Fibroblast of villous mesenchyme (primary cell): ENCODE data around the gene RIMS4. TPM values are rescaled to one million over a fixed set of nuclear protein-coding genes. Genes with fewer than 3 reads are reported as not detected.
A peak's percentile ranks its signal among the peaks of the same experiment; 100 is the strongest.

ENCODE experiments used
- DNase-seq: peaks from one replicate; pipeline ENCODE4 v3.0.0-alpha.2; 2010; ENCODE audit warnings: low read depth
- H3K4me3 ChIP-seq: 2 replicates; pipeline ENCODE4 v1.5.1; 2011; ENCODE audit warnings: low read depth, mild to moderate bottlenecking, low read length
- total RNA-seq: library from RNA; depleted of rRNA; stranded (reverse); fragments of >200 nt; gene quantifications from 2 replicates; pipeline ENCODE4 v1.2.3, GENCODE V29; 2012
- TF ChIP-seq, protein P1 (sequence below): IDR thresholded peaks from 2 replicates; pipeline ENCODE4 v1.5.1; 2012; ENCODE audit warnings: low read depth, mild to moderate bottlenecking, low read length; ENCODE audit not compliant: insufficient read depth

Gene RIMS4
- total RNA-seq, 1 donor: not detected

DNA sequence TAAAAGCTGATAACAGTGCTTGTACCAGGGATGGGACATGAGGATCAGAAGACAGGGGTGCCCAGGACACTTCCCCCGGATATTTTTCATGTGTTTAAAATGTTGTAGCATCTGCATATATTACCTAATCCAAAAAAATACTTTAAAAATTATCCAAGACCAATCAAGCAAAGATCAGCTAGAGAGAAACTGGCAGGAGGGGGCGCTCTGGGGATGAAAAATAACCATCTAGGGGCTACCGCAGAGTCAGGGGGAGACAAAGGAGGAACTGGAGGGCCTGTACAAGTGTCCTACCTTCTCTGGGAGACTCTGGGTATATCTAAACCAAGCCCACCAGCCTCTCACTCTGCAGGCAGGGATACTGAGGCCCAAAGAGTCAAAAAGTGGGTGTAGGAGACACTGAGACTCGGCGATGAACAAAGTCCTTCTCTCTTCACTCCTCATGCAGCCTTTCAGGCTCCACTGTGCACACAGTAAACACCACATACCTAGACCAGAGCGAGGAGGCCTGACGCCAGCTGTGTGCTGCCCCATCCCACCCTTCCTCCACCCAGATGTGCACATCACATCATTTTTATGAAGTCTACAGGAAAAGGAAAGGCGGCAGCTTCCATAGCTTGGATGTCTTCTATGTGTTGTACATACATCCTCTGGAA lies 9.8 kb downstream of the RIMS4 start:
- DNase-seq: peak; percentile 4
- TF ChIP-seq, protein P1, sequence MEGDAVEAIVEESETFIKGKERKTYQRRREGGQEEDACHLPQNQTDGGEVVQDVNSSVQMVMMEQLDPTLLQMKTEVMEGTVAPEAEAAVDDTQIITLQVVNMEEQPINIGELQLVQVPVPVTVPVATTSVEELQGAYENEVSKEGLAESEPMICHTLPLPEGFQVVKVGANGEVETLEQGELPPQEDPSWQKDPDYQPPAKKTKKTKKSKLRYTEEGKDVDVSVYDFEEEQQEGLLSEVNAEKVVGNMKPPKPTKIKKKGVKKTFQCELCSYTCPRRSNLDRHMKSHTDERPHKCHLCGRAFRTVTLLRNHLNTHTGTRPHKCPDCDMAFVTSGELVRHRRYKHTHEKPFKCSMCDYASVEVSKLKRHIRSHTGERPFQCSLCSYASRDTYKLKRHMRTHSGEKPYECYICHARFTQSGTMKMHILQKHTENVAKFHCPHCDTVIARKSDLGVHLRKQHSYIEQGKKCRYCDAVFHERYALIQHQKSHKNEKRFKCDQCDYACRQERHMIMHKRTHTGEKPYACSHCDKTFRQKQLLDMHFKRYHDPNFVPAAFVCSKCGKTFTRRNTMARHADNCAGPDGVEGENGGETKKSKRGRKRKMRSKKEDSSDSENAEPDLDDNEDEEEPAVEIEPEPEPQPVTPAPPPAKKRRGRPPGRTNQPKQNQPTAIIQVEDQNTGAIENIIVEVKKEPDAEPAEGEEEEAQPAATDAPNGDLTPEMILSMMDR: peak; percentile 36
- no peak overlapping the region for H3K4me3 ChIP-seq

DNA sequence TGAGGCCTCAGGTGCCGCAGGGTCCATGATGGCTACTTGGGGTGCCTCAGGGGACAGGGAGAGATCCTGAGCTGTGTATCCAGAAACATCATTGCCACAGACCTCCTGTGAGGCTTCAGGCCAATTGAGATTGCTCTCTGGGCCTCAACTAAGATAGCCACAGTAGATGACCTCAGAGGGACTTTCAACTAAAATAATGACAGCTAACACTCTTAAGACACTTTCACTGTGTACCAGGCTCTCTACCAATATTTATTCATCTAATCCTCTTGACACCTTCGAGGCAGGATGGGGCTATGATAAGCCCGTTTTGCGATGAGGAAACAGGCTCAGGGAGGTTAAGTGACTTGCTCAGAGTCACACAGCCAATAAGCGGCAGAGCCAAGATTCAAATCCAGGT lies 10.7 kb downstream of the RIMS4 start:
- H3K4me3 ChIP-seq: no peak overlapping the region
- TF ChIP-seq, protein P1: no peak
- DNase-seq: no peak

DNA sequence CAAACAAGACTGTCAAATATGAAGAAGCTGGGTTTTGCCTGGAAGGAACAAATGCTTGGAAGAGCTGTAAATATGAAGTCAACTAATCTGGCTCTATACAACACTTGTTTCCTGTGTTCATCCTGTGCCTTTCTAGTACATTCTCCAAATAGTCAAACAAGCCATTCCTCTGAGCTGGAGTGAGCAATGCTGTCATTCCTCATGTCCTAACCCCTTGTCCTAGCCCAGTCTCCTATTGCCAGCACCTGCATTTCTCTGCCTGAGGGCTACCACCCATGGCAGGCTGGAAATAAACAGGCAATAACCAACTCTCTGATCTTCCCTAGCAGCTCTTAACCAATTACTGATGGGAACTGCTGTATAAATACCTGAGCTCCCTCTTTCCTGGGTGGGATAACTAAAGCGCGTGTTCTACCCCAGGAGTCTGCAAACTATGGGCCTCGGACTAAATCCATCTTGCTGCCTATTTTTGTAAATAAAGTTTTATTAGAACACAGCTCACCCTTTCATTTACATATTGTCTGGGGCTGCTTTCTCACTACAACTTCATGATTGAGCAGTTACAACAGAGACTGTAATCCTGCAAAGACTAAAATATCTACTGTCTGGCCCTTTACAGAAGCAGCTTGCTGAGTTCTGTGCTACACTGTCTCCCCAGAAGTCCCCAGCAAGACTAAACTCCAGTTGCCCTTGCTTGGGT lies 13.4 kb downstream of the RIMS4 start:
- DNase-seq: no peak
- no peak overlapping the region for H3K4me3 ChIP-seq
- TF ChIP-seq, protein P1: no peak

DNA sequence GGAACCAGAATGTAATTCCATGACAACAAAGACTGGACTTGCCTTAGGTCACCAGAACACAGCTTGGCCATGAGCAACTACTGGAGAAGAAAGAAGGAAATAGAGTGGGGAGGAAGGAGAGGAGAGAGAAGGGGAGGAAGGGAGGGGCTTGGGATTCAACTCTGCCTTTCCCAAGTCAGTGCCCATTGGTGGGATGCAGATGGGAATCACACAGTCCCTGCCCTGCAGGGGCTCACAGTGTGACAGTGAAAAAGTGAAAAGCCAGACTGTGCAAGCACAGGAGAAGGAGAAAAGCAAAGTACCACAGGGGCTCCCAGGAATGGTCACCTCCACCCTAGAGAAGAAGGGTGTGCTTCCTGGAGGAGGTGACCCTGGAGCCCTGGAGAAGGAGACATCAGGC lies 14.0 kb downstream of the RIMS4 start:
- TF ChIP-seq, protein P1: no peak
- H3K4me3 ChIP-seq: no peak overlapping the region
- no peak for DNase-seq

DNA sequence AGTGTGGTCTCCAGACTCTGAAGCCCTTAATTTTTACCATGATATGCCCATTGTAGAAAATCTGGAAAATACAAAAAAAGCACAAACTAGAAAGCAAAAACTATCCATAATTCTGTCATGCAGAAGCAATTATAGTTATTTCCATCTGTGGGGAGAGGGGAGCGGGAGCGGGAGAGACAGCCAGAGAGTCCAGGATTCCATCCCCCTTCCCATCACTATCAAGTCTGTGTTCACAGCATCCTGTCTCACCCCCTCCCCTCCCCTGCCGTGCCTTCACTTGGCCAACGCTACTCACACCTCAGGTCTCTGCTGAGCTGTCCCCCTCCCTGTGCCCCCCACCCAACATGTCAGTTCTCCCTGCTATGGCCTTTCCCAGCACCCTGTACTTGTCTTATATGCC lies 14.5 kb downstream of the RIMS4 start:
- TF ChIP-seq, protein P1: no peak
- no peak for DNase-seq
- H3K4me3 ChIP-seq: no peak overlapping the region

DNA sequence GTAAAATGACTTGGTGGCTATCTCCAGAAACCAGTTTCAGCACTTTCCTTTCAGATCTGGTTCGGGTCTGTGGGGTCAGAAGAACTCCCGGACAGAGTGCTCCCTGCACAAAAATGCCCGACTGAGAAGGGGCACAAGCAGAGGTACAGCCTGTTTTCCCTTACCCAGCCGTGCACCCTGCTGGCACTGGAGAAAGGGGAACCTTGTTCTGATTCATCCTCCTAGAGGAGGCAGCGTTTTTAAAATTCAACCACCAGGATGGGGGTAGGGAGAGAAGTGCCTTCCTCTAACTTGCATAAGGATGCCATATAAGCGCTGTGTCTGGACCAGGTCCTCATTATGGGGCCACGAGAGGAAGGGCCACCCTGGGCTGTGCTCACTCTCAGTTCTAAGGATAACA lies 17.6 kb downstream of the RIMS4 start:
- H3K4me3 ChIP-seq: no peak overlapping the region
- TF ChIP-seq, protein P1: no peak
- DNase-seq: no peak
